Measurements from ENCODE around the gene OLIG1. TPM values are rescaled to one million over a fixed set of nuclear protein-coding genes. Genes with fewer than 3 reads are reported as not detected.

Gene OLIG1
- polyA plus RNA-seq, 2 donors = 0.01 TPM; not detected in 1

DNA sequence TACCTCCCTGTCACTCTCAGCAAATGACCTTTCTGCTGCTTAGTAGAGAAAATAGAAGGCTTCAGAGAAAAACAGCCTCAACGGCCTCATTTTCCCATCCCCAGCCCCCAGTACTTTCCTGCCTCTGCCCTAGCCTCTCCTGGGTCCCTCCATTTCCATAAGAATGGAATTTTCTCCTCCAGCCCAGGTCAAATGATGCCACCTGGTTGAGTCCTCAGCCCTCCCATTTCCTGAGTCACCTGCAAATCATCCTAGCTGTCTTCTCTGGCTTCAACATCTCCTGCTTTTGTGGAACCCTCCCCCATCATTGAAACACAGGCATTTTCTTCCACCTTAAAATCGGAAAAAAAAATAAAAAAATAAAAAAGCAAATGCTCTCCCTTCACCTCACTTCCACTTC is 35.1 kb downstream of the OLIG1 start:
- Histone ChIP-seq H3K27ac (ENCODE audit: low read depth in 2 of 2, low read length in 1 of 2) (no peak overlapping the region), H3K36me3 (ENCODE audit: control insufficient read depth in 2 of 2, insufficient read depth in 2 of 2, low read length in 1 of 2) (no peaks in the 10 kb centered on the region), H3K27me3 (ENCODE audit: control insufficient read depth in 1 of 2, insufficient read depth in 2 of 2, low read length in 2 of 2) (peaks cover 0 to 6% of the 10 kb centered on the region in 2 donors), H3K9me3 (ENCODE audit: control insufficient read depth in 2 of 2, insufficient read depth in 1 of 2, low read depth in 1 of 2, low read length in 1 of 2) (peaks cover 0 to 6% of the 10 kb centered on the region in 2 donors), H3K4me3 (ENCODE audit: low read depth in 1 of 2, low read length in 2 of 2) (no peak overlapping the region), H3K4me1 (ENCODE audit: control insufficient read depth in 2 of 2, insufficient read depth in 2 of 2, low read length in 1 of 2) (no peaks in the 10 kb centered on the region)
- 32 to 51% methylated on average over 2 of the region's 2 CpGs for WGBS, 2 donors

DNA sequence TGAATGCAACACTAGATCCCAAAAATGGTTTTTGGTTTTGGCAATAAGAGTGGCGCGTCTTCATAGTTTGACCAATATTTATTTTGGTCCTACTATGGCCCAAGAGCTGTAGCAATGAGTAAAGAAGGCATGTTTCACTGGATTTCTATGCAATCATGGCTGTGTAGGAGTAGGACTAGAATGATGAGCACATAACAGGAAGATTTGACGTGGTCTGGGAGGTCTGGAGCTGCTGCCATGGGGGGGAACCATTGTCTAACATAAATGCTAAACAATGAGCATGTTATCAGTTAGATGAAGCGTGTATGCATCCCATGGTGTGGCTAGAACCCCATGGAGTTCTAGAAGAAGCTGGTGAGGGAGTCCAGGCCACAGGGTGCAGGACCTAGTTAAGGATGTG is 38.3 kb downstream of the OLIG1 start:
- H3K27ac ChIP-seq (ENCODE audit: low read depth in 2 of 2, low read length in 1 of 2) = no peak overlapping the region
- 87 to 89% methylated on average over 4 of the region's 4 CpGs for WGBS, 2 donors
- H3K4me3 ChIP-seq (ENCODE audit: low read depth in 1 of 2, low read length in 2 of 2) = no peak overlapping the region
- peaks cover 0 to 10% of the 10 kb centered on the region in 2 donors for H3K27me3 ChIP-seq (ENCODE audit: control insufficient read depth in 1 of 2, insufficient read depth in 2 of 2, low read length in 2 of 2)
- no peaks in the 10 kb centered on the region for H3K4me1 ChIP-seq (ENCODE audit: control insufficient read depth in 2 of 2, insufficient read depth in 2 of 2, low read length in 1 of 2)
- H3K36me3 ChIP-seq (ENCODE audit: control insufficient read depth in 2 of 2, insufficient read depth in 2 of 2, low read length in 1 of 2) = no peaks in the 10 kb centered on the region
- peaks cover 0 to 6% of the 10 kb centered on the region in 2 donors for H3K9me3 ChIP-seq (ENCODE audit: control insufficient read depth in 2 of 2, insufficient read depth in 1 of 2, low read depth in 1 of 2, low read length in 1 of 2)

- H3K4me3 ChIP-seq (ENCODE audit: low read depth in 1 of 2, low read length in 2 of 2) = no peak overlapping the region
- H3K27me3 ChIP-seq (ENCODE audit: control insufficient read depth in 1 of 2, insufficient read depth in 2 of 2, low read length in 2 of 2) = peaks cover 0 to 10% of the 10 kb centered on the region in 2 donors
- no peaks in the 10 kb centered on the region for H3K4me1 ChIP-seq (ENCODE audit: control insufficient read depth in 2 of 2, insufficient read depth in 2 of 2, low read length in 1 of 2)
- 5 to 7% methylated on average over 45 of the region's 45 CpGs for WGBS, 2 donors
- H3K9me3 ChIP-seq (ENCODE audit: control insufficient read depth in 2 of 2, insufficient read depth in 1 of 2, low read depth in 1 of 2, low read length in 1 of 2) = peaks cover 0 to 1% of the 10 kb centered on the region in 2 donors
- no peaks in the 10 kb centered on the region for H3K36me3 ChIP-seq (ENCODE audit: control insufficient read depth in 2 of 2, insufficient read depth in 2 of 2, low read length in 1 of 2)
- H3K27ac ChIP-seq (ENCODE audit: low read depth in 2 of 2, low read length in 1 of 2) = no peak overlapping the region
Measured at GRCh38 chr21:33109574-33110339, 39.8 kb downstream of the OLIG1 start.

- Histone ChIP-seq H3K27me3 (ENCODE audit: control insufficient read depth in 1 of 2, insufficient read depth in 2 of 2, low read length in 2 of 2) (peaks cover 0 to 10% of the 10 kb centered on the region in 2 donors), H3K9me3 (ENCODE audit: control insufficient read depth in 2 of 2, insufficient read depth in 1 of 2, low read depth in 1 of 2, low read length in 1 of 2) (peaks cover 0 to 1% of the 10 kb centered on the region in 2 donors), H3K36me3 (ENCODE audit: control insufficient read depth in 2 of 2, insufficient read depth in 2 of 2, low read length in 1 of 2) (no peaks in the 10 kb centered on the region), H3K4me3 (ENCODE audit: low read depth in 1 of 2, low read length in 2 of 2) (no peak overlapping the region), H3K4me1 (ENCODE audit: control insufficient read depth in 2 of 2, insufficient read depth in 2 of 2, low read length in 1 of 2) (no peaks in the 10 kb centered on the region), H3K27ac (ENCODE audit: low read depth in 2 of 2, low read length in 1 of 2) (no peak overlapping the region)
- 58 to 61% methylated on average over 9 of the region's 9 CpGs for WGBS, 2 donors
Measured at GRCh38 chr21:33110340-33110715, 40.4 kb downstream of the OLIG1 start.

DNA sequence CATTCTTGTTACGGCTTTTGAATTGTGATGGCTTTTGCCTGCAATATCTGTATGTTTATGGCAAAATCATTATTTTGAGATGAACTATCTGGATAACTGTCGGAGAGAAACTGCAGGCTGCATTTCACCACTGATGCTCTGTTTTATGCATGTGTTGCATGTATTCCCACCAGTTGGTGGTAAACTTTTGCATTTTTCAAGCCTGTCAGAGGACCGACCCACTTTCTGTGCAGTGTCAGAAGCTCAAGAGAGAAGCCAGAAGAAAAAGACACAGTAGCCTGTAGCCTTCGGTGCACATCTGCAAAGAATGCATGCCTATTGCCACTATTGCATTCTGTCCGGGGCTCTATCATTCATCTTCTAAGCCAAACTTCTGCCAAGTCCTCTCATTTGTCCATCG is 41.6 kb downstream of the OLIG1 start:
- 49 to 52% methylated on average over 6 of the region's 6 CpGs for WGBS, 2 donors
- peaks cover 0 to 10% of the 10 kb centered on the region in 2 donors for H3K27me3 ChIP-seq (ENCODE audit: control insufficient read depth in 1 of 2, insufficient read depth in 2 of 2, low read length in 2 of 2)

GRCh38 chr21:33112151-33112550 is 42.2 kb downstream of the OLIG1 start:
- 39 to 46% methylated on average over 5 of the region's 5 CpGs for WGBS, 2 donors
- Histone ChIP-seq H3K9me3 (ENCODE audit: control insufficient read depth in 2 of 2, insufficient read depth in 1 of 2, low read depth in 1 of 2, low read length in 1 of 2) (peaks cover 0 to 1% of the 10 kb centered on the region in 2 donors), H3K27me3 (ENCODE audit: control insufficient read depth in 1 of 2, insufficient read depth in 2 of 2, low read length in 2 of 2) (peaks cover 0 to 10% of the 10 kb centered on the region in 2 donors), H3K4me1 (ENCODE audit: control insufficient read depth in 2 of 2, insufficient read depth in 2 of 2, low read length in 1 of 2) (no peaks in the 10 kb centered on the region), H3K36me3 (ENCODE audit: control insufficient read depth in 2 of 2, insufficient read depth in 2 of 2, low read length in 1 of 2) (no peaks in the 10 kb centered on the region), H3K4me3 (ENCODE audit: low read depth in 1 of 2, low read length in 2 of 2) (no peak overlapping the region), H3K27ac (ENCODE audit: low read depth in 2 of 2, low read length in 1 of 2) (no peak overlapping the region)

More for the DNA sequence above, 41.6 kb downstream of the OLIG1 start:
- H3K4me3 ChIP-seq (ENCODE audit: low read depth in 1 of 2, low read length in 2 of 2) = no peak overlapping the region
- H3K27ac ChIP-seq (ENCODE audit: low read depth in 2 of 2, low read length in 1 of 2) = no peak overlapping the region
- no peaks in the 10 kb centered on the region for H3K36me3 ChIP-seq (ENCODE audit: control insufficient read depth in 2 of 2, insufficient read depth in 2 of 2, low read length in 1 of 2)
- no peaks in the 10 kb centered on the region for H3K4me1 ChIP-seq (ENCODE audit: control insufficient read depth in 2 of 2, insufficient read depth in 2 of 2, low read length in 1 of 2)
- peaks cover 0 to 1% of the 10 kb centered on the region in 2 donors for H3K9me3 ChIP-seq (ENCODE audit: control insufficient read depth in 2 of 2, insufficient read depth in 1 of 2, low read depth in 1 of 2, low read length in 1 of 2)

GRCh38 chr21:33112681-33113080 is 42.7 kb downstream of the OLIG1 start:
- peaks cover 0 to 10% of the 10 kb centered on the region in 2 donors for H3K27me3 ChIP-seq (ENCODE audit: control insufficient read depth in 1 of 2, insufficient read depth in 2 of 2, low read length in 2 of 2)
- WGBS, 2 donors = 31 to 39% methylated on average over 4 of the region's 4 CpGs
- H3K9me3 ChIP-seq (ENCODE audit: control insufficient read depth in 2 of 2, insufficient read depth in 1 of 2, low read depth in 1 of 2, low read length in 1 of 2) = peaks cover 0 to 1% of the 10 kb centered on the region in 2 donors
- H3K4me1 ChIP-seq (ENCODE audit: control insufficient read depth in 2 of 2, insufficient read depth in 2 of 2, low read length in 1 of 2) = no peaks in the 10 kb centered on the region
- no peak overlapping the region for H3K27ac ChIP-seq (ENCODE audit: low read depth in 2 of 2, low read length in 1 of 2)
- no peak overlapping the region for H3K4me3 ChIP-seq (ENCODE audit: low read depth in 1 of 2, low read length in 2 of 2)
- H3K36me3 ChIP-seq (ENCODE audit: control insufficient read depth in 2 of 2, insufficient read depth in 2 of 2, low read length in 1 of 2) = no peaks in the 10 kb centered on the region

GRCh38 chr21:33113131-33113530 is 43.2 kb downstream of the OLIG1 start:
- WGBS, 2 donors = 56 to 58% methylated on average over 13 of the region's 13 CpGs
- Histone ChIP-seq H3K9me3 (ENCODE audit: control insufficient read depth in 2 of 2, insufficient read depth in 1 of 2, low read depth in 1 of 2, low read length in 1 of 2) (peaks cover 0 to 1% of the 10 kb centered on the region in 2 donors), H3K27ac (ENCODE audit: low read depth in 2 of 2, low read length in 1 of 2) (no peak overlapping the region), H3K36me3 (ENCODE audit: control insufficient read depth in 2 of 2, insufficient read depth in 2 of 2, low read length in 1 of 2) (no peaks in the 10 kb centered on the region), H3K27me3 (ENCODE audit: control insufficient read depth in 1 of 2, insufficient read depth in 2 of 2, low read length in 2 of 2) (peaks cover 0 to 10% of the 10 kb centered on the region in 2 donors), H3K4me3 (ENCODE audit: low read depth in 1 of 2, low read length in 2 of 2) (no peak overlapping the region), H3K4me1 (ENCODE audit: control insufficient read depth in 2 of 2, insufficient read depth in 2 of 2, low read length in 1 of 2) (no peaks in the 10 kb centered on the region)

DNA sequence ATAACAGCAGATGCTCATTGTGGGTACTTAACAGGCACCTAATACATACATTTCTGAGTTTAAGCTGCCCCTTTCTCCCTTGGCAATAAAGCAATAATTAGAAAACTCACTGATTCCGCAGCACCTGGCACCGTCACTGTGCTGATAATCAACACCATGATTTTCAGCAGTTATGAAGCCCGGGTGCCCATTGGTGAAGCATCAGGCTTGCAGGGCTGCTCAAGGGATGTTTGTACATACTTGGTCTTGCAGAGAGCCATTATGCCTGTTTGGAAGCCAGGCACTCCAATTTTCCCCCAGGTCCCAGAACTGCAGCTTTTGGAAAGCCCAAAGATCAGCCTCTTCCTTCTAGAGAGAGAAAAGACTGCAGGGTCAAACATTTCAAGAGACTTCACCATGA is 44.3 kb downstream of the OLIG1 start:
- Histone ChIP-seq H3K27me3 (ENCODE audit: control insufficient read depth in 1 of 2, insufficient read depth in 2 of 2, low read length in 2 of 2) (peaks cover 0 to 10% of the 10 kb centered on the region in 2 donors), H3K9me3 (ENCODE audit: control insufficient read depth in 2 of 2, insufficient read depth in 1 of 2, low read depth in 1 of 2, low read length in 1 of 2) (peaks cover 0 to 1% of the 10 kb centered on the region in 2 donors), H3K36me3 (ENCODE audit: control insufficient read depth in 2 of 2, insufficient read depth in 2 of 2, low read length in 1 of 2) (no peaks in the 10 kb centered on the region), H3K4me3 (ENCODE audit: low read depth in 1 of 2, low read length in 2 of 2) (no peak overlapping the region), H3K4me1 (ENCODE audit: control insufficient read depth in 2 of 2, insufficient read depth in 2 of 2, low read length in 1 of 2) (no peaks in the 10 kb centered on the region), H3K27ac (ENCODE audit: low read depth in 2 of 2, low read length in 1 of 2) (no peak overlapping the region)
- WGBS, 2 donors = 89 to 96% methylated on average over 3 of the region's 3 CpGs

Measured in esophagus (tissue), 2 donors.